NCI-H345 treated with DMSO at 0.1 percent for 48 hours (cell line): Measurements from ENCODE around the gene NKTR.
"Not testable (repeated sequence)": the region's sequence is repeated elsewhere in the genome, so short reads cannot be mapped to it uniquely, and the experiment has no call there.

Experiments
- DNase-seq: peaks from one replicate; lab custom pipeline; 2025; ENCODE audit not compliant: unreplicated experiment; lab: John Stamatoyannopoulos, UW

NKTR gene

DNA sequence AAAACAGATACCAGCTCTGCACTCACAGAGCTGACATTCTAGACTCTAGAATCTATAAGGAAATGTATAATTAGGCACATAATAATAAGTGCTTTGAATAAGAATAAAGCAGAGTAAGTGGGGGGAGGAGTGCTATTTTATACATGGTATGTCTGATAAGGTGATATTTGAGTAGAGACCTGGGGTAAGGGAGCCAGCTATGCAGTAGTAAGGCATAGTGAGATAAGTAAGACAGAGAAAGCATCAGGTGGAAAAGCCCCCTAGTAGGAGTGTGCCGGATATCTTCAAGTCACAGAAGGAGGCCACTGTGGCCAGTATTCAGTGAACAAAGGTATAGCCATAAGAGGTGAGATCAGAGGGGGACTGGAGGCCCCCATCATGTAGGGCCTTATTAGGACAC is 6.9 kb upstream of the NKTR start:
- DNase-seq, result no peak

DNA sequence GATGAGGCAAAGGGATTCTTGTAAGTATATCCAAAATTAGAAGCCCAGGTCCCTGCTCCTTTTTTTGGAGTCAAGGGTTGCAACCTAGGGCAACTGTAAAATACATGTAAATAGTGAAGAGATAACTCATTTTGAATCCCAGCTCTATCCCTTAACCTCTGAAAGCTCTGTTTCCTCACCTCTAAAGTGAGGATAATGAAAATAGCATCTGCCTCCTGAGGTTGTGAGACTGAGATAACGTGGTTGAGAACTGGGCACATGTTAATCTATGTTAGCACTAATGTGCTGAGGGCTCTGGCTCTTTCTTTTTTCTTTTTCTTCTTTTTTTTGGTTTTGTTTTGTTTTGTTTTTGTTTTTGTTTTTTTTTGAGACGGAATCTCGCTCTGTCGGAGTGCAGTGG is 4.8 kb upstream of the NKTR start:
- no peak for DNase-seq

DNA sequence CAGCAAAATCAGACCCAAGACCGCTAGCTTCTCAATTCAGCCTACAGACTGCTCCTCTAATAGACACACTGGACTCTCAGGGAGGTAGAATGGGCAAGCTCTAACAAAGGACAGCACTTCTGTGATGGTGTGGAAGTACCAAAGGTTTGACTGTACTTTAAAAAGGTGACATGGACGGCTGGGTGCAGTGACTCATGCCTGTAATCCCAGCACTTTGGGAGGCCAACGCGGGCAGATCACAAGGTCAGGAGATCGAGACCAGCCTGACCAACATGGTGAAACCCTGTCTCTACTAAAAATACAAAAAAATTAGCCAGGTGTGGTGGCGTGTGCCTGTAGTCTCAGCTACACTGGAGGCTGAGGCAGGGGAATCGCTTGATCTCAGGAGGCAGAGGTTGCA is 3.4 kb upstream of the NKTR start:
- DNase-seq, result not testable (repeated sequence)

DNA sequence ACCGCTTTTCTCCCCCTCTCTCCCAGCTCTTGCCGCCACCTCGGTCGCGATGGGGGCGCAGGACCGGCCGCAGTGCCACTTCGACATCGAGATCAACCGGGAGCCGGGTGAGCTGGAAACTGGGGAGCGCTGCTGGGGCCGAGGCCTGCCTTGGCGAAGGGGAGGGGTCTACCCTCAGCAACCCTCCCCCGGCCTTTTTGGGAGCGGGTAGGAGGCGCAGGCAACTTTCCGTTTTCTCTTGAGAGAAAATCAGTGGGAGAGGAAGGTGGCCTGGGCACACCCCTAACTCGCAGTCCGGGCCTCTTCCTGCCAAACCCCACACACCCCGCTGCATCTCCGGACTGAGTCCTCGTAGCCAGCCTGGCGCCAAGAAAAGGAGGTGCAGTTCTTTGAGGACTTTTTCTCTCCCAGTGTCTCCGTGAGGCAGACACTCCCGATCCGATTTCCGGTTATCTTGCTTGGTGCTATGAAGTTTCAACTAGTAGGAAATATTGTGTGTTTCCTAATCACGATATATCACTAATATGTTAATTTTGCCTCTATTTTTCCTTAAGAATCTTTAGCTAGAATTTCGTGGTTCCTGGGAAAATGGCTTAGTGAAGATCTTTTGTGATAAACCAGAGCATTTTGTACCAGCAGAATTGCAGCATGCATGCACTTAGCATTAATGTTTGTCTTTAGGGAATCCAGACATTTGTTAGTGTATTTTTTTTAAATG is 631 bp downstream of the NKTR start:
- DNase-seq, result no peak

DNA sequence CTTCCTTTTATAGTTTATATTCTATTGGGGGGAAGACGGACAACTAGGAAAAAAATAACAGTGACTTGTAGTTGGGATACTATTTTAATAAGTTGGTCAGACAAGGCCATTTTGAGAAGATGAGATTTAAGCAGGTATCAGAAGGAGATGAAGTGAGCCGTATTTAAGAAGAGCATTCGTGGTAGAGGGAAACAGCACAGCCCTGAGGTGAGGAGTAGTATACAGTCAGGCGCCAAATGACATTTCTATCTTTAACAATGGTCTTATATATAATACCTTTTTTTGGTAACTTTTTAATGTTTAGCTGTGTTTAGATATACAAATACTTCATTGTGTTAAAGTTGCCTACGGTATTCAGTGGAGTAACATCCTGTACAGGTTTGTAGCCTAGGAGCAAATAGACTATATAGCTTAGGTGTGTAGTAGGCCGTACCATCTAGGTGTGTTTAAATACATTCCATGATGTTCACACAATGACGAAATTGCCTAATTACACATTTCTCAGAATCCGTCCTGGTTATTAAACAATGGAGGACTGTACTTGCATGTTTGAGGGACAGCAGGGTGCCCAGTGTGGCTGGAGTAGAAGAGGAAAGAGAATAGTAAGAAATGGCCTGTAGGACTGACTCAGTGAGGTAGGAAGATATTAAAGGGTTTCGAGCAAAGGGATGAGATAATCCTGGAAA is 1.6 kb downstream of the NKTR start:
- DNase-seq, result no peak

DNA sequence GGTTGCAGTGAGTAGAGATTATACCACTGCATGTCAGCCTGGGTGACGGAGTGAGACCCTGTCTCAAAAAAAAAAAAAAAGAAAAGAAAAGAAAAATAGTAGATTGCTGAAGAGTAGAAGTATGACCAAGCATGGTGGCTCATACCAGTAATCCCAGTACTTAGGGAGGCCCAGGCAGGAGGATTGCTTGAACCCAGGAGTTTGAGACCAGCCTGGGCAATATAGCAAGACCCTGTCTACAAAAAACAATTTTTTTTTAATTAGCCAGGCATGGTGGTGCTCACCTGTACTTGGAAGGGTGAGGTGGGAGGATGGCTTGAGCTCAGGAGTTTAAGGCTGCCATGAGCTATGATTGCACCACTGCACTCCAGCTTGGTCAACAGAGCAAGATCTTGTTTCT is 2.5 kb downstream of the NKTR start:
- DNase-seq, result no peak

DNA sequence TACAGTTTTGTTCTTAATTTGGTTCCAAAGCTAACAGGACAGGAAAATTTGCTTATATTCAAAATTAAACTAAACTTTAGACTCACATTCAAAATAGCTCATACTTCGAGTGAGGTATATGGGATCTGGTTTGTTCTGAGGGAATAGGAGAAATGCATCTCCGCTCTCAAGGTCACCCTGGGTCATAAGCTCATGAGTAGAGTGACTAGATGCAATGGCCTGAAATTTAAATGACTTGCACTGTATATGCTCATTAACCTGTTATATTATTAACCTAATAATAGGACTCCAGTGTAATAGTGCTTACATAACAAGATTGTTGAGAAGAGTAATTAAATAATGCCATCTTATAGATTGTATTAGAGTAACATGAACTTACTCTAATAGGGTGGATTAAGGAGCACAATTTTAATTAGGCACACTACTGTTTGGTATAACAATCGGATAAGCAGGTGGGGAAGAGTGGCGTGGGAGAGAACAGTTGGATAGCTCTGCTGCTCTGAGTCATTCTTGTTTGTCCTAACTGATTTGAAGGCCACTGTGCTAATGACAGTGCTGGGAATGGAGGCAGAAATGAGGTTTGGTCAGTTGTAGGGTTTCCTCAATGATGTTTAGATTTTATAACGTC is 5.2 kb downstream of the NKTR start:
- DNase-seq, result no peak

DNA sequence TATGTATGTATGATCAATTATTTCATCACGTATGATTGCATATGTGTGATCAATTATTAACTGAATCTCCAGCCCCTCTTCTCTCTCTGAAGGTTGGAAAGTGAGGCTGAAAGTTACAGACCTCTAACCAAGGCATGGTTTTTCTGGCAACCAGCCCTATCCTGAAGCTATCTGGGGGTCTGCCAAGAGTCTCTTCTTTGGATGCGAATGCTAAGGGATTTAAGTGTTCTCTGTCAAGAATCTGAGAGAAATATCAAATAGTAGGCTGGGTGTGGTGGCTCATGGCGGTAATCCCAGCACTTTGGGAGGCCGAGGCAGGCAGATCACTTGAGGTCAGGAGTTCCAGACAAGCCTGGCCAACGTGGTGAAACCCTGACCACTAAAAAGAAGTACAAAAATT is 8.1 kb downstream of the NKTR start:
- DNase-seq, result no peak

DNA sequence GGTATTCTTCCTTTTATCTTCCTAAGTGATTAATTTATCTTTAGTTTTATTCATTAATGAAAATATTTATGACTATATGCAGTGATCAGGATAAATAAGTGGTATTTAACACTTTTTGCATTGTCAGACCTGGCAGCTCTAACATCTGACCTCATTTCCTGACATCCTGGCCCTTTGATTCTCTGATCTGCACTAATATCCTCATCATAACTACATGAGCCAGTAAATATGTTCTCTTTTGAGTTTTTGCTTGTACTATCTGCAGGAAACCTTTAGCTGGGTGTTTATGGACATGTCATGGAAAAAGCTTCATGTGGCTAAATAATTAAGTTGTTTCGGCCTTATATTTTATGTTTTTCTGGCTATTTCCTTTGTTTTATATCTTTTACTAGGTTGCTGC is 10.5 kb downstream of the NKTR start:
- DNase-seq, result no peak

DNA sequence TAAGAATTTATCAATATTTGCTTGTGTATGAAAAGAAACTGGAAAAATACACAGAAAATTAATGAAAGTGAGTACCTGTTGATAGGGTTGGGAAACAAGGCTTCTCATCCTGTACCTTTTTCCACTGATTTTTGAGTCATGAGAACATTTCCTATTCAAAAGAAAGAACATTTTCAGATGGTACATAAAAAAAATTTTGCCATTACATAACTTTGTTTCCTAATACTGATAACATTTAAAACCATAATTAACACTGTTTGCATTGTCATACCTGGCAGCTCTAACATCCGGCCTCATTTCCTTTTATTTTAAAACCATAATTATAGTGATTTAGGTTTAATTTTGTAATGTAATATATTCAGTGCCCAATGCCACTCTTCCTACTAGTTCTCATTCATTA is 11.7 kb downstream of the NKTR start:
- DNase-seq, result no peak

DNA sequence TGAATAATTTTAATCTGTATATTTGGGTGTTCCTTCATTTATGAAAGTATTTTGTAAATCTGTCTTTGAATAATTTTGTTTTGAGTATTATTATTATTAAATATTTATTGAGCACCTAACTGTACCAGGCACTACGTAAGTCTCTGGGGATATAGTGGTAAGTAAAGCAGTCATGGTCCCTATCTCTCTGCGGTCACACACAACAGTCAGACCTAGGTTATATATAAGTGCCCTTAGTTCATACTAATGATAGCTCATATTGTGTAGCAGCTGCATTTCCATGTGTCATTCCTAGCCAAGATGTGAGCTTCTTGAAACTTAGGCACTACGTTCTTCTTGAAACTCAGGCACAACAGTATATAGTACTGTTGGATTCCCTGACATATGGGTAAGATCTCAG is 12.4 kb downstream of the NKTR start:
- no peak for DNase-seq

DNA sequence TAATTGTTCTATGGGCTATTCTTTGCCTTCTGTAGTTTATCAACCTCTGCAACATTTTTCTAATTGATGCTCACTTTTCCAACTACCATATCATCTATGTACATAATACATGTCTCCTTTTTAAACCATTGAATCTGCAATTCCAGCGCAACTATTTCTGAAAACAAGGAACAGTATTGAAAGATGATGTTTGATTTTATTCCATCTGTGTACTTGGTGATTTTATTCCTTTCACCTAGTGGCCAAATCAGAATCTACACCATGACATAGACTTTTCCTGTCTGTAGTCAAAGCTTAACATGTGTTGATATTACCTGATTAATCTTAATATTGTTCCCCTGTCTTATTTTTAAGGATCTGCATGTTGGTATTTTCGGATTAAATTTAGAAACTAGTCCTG is 13.0 kb downstream of the NKTR start:
- no peak for DNase-seq

DNA sequence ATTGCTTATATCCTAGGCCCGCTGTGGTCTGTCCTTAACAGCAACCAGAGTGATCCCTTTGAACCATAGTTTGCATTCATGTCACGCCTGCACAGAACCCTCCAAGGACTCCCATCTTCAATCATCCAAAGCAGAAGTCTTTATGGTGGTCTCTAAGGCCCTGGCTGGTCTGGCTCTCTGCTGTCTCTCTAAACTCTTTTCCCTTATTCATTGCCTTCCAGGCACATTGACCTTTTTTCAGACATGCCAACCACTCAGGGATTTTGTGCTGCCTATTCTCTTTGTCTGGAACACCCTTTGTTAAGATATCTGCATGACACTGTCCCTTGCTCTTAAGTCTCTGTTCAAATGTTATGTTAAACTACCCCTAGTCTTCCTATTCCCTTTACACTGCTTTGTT is 31.1 kb downstream of the NKTR start:
- DNase-seq, result no peak

DNA sequence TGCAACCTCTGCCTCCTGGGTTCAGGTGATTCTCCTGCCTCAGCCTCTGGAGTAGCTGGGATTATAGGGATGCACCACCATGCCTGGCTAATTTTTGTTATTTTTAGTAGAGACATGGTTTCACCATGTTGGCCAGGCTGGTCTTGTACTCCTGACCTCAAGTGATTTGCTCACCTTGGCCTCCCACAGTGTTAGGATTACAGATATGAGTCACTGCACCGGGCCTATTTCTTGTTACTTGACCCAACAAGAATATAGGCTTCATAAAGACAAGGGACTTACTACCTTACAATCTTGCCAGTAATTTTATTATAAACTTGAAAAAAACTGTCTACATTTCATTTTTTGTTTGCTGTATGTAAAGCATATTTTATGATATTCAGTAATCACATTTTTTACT is 31.7 kb downstream of the NKTR start:
- DNase-seq, result no peak

DNA sequence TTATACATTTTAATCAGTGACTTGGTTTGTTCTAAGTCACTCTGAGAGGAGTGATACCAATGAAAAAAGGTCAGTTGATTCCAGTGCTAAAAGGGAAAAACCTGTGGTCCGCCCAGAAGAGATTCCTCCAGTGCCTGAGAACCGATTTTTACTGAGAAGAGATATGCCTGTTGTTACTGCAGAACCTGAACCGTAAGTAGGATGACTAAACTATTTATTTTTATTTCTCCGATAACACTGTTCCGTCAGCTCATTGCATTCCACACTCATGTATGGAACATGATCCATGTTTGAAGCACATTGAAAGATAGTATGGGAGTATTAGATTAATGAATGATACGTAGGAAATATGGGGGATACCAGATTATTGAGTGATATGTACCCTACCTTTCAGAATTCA is 33.1 kb downstream of the NKTR start:
- DNase-seq, result no peak

DNA sequence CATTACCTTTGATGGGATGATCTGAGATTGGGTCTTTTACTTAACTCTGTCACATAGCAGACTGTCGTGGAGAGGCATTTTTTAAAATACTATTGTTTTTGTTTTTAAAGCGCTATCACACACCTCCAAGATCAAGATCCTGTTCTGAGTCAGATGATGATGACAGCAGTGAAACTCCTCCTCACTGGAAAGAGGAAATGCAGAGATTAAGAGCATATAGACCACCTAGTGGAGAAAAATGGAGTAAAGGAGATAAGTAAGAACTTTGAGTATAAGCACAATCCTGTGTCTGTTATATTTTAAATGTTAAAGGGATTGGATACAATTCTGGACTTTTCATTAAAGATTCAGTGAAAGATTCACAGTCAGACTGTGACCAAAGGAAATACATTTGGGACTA is 34.6 kb downstream of the NKTR start:
- no peak for DNase-seq

DNA sequence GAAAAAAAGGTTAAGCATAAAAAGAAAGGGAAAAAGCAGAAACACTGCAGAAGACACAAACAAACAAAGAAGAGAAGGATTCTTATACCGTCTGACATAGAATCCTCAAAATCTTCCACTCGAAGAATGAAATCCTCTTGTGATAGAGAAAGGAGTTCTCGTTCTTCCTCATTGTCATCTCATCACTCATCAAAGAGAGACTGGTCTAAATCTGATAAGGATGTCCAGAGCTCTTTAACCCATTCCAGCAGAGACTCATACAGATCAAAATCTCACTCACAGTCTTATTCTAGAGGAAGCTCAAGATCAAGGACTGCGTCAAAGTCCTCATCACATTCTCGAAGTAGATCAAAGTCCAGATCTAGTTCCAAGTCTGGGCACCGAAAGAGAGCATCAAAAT is 36.5 kb downstream of the NKTR start:
- no peak for DNase-seq

DNA sequence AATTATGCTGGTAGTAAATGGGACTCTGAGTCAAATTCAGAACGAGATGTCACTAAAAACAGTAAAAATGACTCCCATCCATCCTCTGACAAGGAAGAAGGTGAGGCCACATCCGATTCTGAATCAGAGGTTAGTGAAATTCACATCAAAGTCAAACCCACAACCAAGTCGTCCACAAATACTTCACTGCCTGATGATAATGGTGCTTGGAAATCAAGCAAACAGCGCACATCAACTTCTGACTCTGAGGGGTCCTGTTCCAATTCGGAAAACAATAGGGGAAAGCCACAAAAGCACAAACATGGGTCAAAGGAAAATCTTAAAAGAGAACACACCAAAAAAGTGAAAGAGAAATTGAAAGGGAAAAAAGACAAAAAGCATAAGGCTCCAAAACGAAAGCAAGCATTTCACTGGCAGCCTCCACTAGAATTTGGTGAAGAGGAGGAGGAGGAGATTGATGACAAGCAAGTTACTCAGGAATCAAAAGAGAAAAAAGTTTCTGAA is 37.9 kb downstream of the NKTR start:
- DNase-seq, result no peak

DNA sequence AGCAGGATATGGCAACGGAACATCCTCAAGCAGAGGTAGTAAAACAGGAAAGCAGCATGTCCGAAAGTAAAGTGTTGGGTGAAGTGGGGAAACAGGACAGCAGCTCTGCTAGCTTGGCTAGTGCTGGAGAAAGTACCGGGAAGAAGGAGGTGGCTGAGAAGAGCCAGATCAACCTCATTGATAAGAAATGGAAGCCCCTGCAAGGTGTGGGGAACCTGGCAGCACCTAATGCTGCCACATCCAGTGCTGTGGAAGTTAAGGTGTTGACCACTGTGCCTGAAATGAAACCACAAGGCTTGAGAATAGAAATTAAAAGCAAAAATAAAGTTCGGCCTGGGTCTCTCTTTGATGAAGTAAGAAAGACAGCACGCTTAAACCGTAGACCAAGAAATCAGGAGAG is 38.7 kb downstream of the NKTR start:
- DNase-seq, result no peak

DNA sequence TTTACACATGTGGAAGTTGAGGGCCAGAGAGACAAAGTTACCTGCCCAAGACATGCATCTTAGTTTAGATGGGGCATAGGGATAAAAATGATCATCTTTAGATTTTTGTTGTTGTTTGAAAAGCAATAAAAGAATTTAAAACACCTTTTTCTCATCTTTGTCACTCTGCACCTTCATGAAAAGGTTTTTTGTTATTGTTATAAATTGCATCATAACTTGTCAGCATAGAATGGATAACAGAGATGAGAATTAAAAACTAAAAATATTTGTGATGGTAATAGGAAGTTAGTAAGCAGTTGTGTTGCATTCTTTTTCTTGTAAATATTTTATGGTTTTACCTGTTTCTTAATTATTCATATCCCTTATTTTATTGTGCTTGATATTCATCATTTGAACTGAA is 39.6 kb downstream of the NKTR start:
- DNase-seq, result no peak

DNA sequence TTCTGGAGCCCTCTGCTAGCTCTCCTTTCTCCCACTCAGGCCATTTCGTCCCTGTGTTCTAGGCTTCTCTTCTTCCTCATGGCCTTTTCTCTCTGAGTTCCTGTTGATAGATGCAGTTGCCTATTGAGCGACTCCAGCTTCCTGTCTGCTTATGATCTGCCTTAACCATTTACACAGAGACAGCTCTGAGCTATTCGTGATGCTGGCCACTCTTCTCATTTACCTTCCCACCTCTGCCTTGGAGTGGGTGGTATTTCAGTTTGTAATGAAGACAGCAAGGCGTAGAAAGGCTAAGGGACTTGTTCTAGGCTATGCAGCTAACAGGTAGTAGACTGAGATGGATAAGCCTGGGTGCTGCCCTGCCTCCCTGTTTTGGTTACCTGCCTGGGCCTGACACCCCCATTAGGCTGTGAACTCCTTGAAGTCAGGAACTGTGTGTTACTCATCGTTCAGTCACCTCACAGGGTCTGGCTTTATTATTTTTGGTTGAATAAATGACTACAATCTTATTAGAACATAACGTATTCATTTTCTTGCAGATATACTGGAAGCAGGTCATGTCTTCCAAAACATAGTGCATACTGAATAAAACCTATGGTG is 40.4 kb downstream of the NKTR start:
- no peak for DNase-seq
